Measurements from ENCODE around the gene CEACAM6. TPM values are rescaled to one million over a fixed set of nuclear protein-coding genes. Genes with fewer than 3 reads are reported as not detected.

The CEACAM6 gene
- total and polyA plus RNA-seq, 9 of the 15 experiments (the other 6 are each of a cell fraction or from before 2014, with no cell fraction given): 0.24 TPM; not detected in 8

DNA sequence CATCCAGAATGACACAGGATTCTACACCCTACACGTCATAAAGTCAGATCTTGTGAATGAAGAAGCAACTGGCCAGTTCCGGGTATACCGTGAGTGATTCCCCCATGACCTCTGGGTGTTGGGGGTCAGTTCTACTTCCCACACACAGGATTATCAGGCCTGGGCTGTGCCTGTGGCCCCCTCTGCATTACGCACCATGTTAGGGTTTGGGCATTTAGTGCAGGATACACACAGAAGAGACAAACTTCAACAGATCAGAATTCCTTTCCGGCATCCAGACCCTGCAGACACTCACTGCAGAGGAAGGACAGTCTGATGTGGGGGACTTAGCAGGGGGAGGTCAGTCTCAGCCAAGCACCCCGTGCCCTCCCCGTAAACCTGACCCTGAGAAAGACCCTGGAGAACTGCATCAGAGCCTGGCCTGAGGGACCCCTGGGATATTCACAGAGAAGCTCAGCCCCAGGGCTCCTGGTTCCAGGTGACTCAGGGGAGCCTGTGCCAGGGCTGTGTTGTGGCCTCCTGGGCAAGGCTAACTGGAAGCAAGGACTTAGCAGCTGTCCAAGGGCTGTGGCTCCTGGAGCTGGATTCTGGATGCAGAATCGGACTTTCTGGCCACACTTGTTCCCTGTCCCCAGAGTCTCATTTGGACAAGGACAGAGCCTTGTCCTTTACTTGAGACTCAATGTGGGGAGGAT lies 45.2 kb upstream of the CEACAM6 start:
- no TSS peak for BruUV-seq (replicated peaks)
- peaks cover 6% of the 10 kb centered on the region for H4K20me1 ChIP-seq (replicated peaks; ENCODE audit: control insufficient read depth, insufficient read depth, low read length)
- H3K9me3 ChIP-seq (replicated peaks; ENCODE audit: control insufficient read depth, insufficient read depth, low read depth, low read length): no peaks in the 10 kb centered on the region
- H3K4me3 ChIP-seq: no peak overlapping the region
- FAIRE-seq (no peak), DNase-seq (ENCODE audit: extremely low read depth in 1 of 4, low spot score in 3 of 4) (no peak), ATAC-seq (no peak)
- in situ Hi-C loops (cut with MboI): loop anchor here (5.0 kb wide), 1 partner anchor 37 kb away; no protein-coding TSS in a partner anchor
- H3K4me1 ChIP-seq (replicated peaks in 1 of 2; ENCODE audit: control insufficient read depth in 2 of 2, insufficient read depth in 2 of 2, low read length in 2 of 2): peaks cover 0 to 7% of the 10 kb centered on the region in 2 experiments; a peak in 2 of 5 replicates
- no peak overlapping the region for H3K9ac ChIP-seq (ENCODE audit: insufficient read depth in 1 of 2, low read depth in 2 of 2, low read length in 2 of 2)
- no peaks in the 10 kb centered on the region for H3K9me1 ChIP-seq (ENCODE audit: control insufficient read depth, insufficient read depth, low read length)
- no peak overlapping the region for H3K27ac ChIP-seq (ENCODE audit: extremely low read depth, low read depth, low read length)
- ChIA-PET POLR2A (no interaction called here), CTCF (ENCODE audit: low intra/inter-chr PET ratio) (no interaction called here)
- H3K36me3 ChIP-seq (ENCODE audit: control insufficient read depth, insufficient read depth, low read length): no peaks in the 10 kb centered on the region
- H3K27me3 ChIP-seq (ENCODE audit: control insufficient read depth in 2 of 2, insufficient read depth in 2 of 2, low read length in 2 of 2): peaks cover 3 to 15% of the 10 kb centered on the region in 2 experiments; a peak in 4 of 5 replicates
- H2AFZ ChIP-seq (ENCODE audit: low read depth, low read length): no peak overlapping the region
- H3K4me2 ChIP-seq (ENCODE audit: insufficient read depth, low read length): no peak overlapping the region
- 2% methylated on average over 8 of the region's 8 CpGs for WGBS (ENCODE audit: insufficient coverage, low coverage, missing lambda C conversion rate)
- TF ChIP-seq SRSF1 (IDR thresholded peaks at IDR 0.05; ENCODE audit: low read depth, low read length) (no peak), ZNF699 (CRISPR knock-in tag; IDR thresholded peaks at IDR 0.05; ENCODE audit: insufficient replicate concordance) (no peak), ZNF239 (CRISPR knock-in tag; IDR thresholded peaks at IDR 0.05) (no peak), RBM34 (IDR thresholded peaks at IDR 0.05; ENCODE audit: borderline replicate concordance, insufficient read depth, low read length) (no peak), CBFA2T3 (IDR thresholded peaks at IDR 0.05) (no peak), STAG1 (CRISPR knock-in tag; IDR thresholded peaks at IDR 0.05; ENCODE audit: borderline replicate concordance) (no peak), TGIF2 (CRISPR knock-in tag; IDR thresholded peaks at IDR 0.05) (no peak), BDP1 (IDR thresholded peaks at IDR 0.05; ENCODE audit: insufficient read depth, insufficient read length) (no peak), HNRNPUL1 (IDR thresholded peaks at IDR 0.05; ENCODE audit: low read length) (no peak), CREB1 (IDR thresholded peaks at IDR 0.05) (no peak), CREB1 (CRISPR knock-in tag; IDR thresholded peaks at IDR 0.05) (no peak), PTTG1 (tag; IDR thresholded peaks at IDR 0.05; ENCODE audit: low read depth) (no peak), ZNF12 (CRISPR knock-in tag; IDR thresholded peaks at IDR 0.05) (no peak), EHMT2 (IDR thresholded peaks at IDR 0.05) (no peak), ZNF766 (CRISPR knock-in tag; conservative IDR thresholded peaks at IDR 0.05) (no peak), KAT8 (IDR thresholded peaks at IDR 0.05; ENCODE audit: low read depth) (no peak), CBX5 (IDR thresholded peaks at IDR 0.05; ENCODE audit: borderline replicate concordance, low read depth) (no peak), SMARCA5 (IDR thresholded peaks at IDR 0.05) (no peak)
- TF ChIP-seq, protein P1, sequence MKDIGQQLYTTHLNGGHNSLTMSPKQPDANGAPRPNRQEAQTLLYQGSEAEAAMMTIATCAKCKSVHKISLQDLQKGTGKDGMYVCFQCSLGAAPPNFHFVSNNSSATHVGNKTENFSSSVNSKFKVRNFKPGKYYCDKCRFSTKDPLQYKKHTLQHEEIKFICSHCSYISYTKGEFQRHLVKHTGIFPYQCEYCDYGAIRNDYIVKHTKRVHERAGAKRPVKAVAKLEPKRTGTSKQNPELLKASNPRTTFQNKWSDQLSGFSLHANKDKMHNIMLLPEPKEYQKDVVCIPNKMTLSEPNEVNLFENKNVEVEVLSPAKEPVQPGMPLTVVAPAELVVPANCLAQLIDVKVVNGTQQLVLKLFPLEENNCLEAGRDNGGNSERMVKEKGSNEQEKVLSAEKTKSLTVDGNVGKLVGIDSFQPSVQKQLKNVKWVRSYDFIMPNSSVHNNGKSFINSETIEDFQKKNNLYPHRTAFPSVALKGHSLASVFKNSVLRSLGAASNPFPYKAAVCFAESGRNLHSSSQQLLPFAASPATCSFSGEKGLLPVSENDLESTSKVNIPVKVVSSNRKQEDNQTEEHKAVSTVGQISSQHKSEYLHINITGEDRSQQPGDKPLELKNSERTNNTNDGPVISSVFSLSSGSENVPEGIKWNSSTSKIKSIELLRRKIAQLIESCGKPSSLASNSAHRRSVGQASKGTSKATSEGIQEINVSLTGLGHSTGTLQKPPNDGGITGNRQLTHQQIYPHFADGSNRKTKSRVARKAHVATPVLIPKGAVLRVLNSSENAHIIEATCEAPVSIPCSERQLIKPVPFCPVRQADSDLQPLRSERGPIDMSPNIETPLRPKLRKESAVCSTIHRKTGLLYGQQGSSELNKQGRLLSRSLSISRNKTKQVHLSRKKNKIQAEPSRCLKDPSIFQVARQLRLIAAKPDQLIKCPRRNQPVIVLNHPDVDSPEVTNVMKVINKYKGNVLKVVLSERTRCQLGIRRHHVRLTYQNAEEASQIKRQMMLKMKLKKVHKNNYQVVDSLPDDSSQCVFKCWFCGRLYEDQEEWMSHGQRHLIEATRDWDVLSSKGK (CRISPR knock-in tag; IDR thresholded peaks at IDR 0.05): no peak
- TF ChIP-seq, protein P2, sequence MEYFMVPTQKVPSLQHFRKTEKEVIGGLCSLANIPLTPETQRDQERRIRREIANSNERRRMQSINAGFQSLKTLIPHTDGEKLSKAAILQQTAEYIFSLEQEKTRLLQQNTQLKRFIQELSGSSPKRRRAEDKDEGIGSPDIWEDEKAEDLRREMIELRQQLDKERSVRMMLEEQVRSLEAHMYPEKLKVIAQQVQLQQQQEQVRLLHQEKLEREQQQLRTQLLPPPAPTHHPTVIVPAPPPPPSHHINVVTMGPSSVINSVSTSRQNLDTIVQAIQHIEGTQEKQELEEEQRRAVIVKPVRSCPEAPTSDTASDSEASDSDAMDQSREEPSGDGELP (CRISPR knock-in tag; IDR thresholded peaks at IDR 0.05; ENCODE audit: borderline replicate concordance): no peak
- intact Hi-C loops (cut with micrococcal nuclease): no loop called here
- no peaks in the 10 kb centered on the region for H3K79me2 ChIP-seq (ENCODE audit: control insufficient read depth, insufficient read depth, low read length)
